CD4-positive, alpha-beta T cell treated with Interleukin-12 subunit alpha and Interleukin-12 subunit beta, for 1 hour (primary cell): ENCODE measurements around the gene ISCU.
"Not testable (repeated sequence)": the region's sequence is repeated elsewhere in the genome, so short reads cannot be mapped to it uniquely, and the experiment has no call there.

Source experiments
- DNase-seq: peaks from one replicate; pipeline ENCODE4 v3.0.0-alpha.2; 2020

The ISCU gene

GRCh38 chr12:108605690-108606406 is 43.5 kb downstream of the ISCU start:
- DNase-seq = no peak

DNA sequence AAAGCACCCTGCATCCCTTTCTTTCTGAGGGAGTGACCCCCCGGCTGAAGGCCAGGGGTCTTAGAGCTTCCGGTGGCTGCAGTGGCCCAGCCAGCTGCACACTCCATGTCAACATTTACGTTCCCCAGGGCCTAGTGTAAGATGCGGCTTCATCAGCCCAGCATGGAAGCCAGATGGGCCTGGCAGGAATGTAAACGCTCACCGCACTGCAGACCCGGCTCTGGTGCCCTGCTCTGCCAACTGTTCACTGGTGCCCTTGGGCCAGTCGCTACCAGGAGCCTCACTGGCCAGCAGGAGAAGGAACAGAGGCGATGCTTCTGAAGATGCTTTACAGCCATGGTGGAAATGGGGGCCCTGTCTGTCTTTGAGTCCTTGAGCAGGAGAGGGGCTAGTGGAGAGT is 44.1 kb downstream of the ISCU start:
- DNase-seq = no peak

GRCh38 chr12:108607981-108608600 is 45.7 kb downstream of the ISCU start:
- no peak for DNase-seq

- no peak for DNase-seq
These were observed 46.2 kb downstream of the ISCU start for GRCh38 chr12:108608616-108609015.

- DNase-seq = no peak
These were observed 47.3 kb downstream of the ISCU start for GRCh38 chr12:108609537-108610335.

GRCh38 chr12:108610336-108610815 is 48.0 kb downstream of the ISCU start:
- no peak for DNase-seq

- no peak for DNase-seq
These were observed 48.6 kb downstream of the ISCU start for GRCh38 chr12:108610856-108611605.

GRCh38 chr12:108611884-108612415 is 49.6 kb downstream of the ISCU start:
- peak; percentile 67 for DNase-seq

- no peak for DNase-seq
These were observed 50.4 kb downstream of the ISCU start for GRCh38 chr12:108612788-108613282.

GRCh38 chr12:108613548-108613947 is 51.2 kb downstream of the ISCU start:
- no peak for DNase-seq

DNA sequence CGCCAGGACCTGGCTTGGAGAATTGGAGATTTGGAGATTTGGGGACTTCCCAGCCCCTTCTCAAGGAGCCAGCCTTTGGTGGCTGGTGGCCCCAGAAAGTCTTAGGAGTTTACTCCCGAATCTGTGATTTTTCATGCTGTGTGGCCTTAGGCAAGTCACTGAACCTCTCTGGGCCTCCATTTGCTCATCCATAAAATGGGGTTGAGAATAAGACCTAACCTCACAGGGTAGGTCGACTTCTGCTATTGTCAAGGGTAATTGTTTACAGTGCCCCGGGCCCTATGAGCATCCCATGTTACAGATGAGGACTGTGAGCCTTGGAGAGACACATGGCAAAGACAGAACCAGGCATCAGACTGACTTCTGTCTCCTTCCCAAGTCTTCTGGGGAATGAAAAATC is 51.6 kb downstream of the ISCU start:
- no peak for DNase-seq

- no peak for DNase-seq
These were observed 52.2 kb downstream of the ISCU start for GRCh38 chr12:108614639-108615038.

GRCh38 chr12:108615918-108616317 is 53.5 kb downstream of the ISCU start:
- DNase-seq = no peak

DNA sequence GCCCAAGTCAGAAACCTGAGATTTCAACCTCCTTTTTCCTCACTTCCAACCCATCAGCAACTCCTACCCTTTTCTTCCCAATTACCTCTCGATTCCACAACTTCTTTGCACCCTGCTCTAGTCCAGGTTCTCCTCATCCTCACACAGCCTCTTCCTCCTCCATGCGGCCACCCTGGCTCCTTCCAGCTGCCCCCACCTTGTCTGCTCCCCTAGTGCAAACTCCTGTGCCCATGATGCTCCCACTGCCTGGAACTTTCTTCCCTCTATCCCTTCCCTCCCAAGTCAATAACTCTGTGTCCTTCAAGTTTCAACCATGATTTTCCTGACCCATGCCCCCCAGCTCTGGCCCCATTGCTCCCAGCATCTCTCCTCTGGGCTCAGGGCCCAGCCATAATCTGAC is 54.0 kb downstream of the ISCU start:
- no peak for DNase-seq

DNA sequence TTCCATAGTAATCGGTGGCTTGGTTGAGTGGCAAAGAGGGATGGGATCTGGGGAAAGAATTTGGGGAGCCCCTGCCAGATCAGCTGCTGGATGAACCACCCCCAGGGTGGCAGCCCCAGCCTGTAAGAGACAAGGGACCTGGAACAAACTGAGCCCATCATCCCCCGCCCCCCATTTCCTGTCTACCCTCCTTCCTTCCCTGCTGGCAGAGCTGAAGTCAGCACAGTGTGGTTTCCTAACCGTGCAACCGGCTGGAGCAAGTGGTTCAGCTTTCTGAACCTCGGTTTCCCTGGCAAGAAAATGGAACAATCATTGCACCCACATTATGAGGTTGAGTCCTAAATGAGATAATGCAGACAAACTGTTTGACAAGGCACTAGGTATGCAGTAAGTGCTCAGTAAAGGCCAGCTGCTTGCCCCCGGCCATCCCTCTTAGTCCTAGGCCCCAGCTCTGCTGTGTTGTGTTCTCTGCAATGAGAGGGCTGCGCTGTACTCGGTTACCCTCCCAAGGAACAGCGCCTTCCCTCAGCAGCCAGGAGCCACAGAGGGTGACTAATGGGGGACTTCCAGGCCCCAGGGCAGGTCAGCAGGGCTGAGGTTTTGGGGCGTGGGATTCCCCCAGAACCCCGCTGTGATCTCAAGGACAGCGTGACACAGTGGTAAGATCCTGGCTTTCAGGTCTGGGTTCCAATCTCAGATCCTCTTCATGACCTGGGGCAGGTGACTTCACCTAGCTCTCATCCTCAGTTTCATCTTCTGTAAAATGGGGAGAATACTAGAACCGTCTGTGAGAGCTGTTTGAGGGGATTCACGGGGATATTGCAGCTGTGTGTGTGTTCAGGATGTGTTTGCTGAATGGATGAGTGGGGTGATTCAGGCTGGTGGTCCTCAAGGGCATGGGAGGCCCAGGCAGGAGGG is 54.8 kb downstream of the ISCU start:
- peak; percentile 83 for DNase-seq

DNA sequence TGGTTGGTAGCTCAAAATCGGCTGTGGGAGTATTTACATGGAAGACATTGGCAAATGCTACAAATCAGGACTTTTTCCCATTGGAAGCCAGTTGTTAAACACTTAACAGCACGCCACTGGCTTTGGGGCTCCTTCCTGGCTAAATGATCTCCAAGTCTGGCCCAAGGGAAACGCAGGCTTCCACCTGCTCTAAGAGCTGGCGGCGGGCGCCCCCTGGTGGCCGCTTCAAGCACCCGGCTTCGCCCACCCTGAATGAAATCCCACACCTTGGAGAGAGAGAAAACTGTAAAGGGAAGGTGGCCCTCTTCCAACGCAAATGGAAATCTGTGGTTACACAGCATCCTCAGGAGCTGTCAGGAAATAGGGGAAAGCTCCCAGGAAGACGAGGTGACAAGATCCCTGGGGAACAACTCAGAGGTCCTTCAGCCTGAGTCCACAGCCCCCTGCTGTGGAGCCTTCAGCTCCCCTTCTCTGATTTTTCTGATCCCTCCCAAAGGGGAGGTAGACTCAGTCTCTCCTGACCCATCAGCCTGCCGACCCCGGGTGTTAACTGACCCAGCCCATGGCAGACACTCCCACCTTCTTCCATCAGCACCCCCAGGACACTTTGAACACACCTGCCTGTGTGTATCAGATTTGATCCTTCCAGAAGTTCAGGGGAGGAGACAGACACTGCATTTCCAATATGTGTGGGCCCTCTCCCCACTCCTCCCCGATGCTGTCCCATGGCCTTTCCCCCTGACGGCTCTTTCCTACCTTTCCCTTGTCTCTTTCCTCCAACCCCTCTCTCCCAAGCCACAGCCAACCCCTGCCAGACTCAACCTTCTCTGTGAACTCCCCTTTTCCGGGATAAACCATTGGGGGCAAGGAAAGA is 55.9 kb downstream of the ISCU start:
- DNase-seq = peak; percentile 78

DNA sequence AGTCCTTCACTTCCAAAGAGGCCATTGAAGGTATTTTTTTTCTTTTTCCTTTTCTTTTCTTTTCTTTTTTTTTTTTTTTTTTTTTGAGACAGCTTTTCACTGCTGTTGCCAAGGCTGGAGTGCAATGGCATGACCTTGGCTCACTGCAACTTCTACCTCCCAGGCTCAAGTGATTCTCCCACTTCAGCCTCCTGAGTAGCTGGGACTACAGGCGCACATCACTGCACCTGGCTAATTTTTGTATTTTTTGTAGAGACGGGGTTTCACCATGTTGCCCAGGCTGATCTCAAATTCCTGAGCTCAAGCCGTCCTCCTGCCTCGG is 56.5 kb downstream of the ISCU start:
- not testable (repeated sequence) for DNase-seq
